Measurements from ENCODE around the gene TCF23.

- TF ChIP-seq POLR2A (IDR thresholded peaks at IDR 0.05) (no peak), CTCF (IDR thresholded peaks at IDR 0.05 in 8 of 11, conservative IDR thresholded peaks at IDR 0.05 in 3 of 11) (no peak)
Measured at GRCh38 chr2:27109083-27109482, 39.7 kb upstream of the TCF23 start.
